Breast epithelium (tissue), 4 donors: ENCODE measurements around the gene LMAN1. TPM values are rescaled to one million over a fixed set of nuclear protein-coding genes. Genes with fewer than 3 reads are reported as not detected.

ENCODE experiments used
- DNase-seq, 2 donors: peaks; one replicate each; pipeline ENCODE4 v3.0.0-alpha.2; 2019; ENCODE audit warnings: low spot score in 2 of 2
- H3K27ac ChIP-seq, 2 donors: fragments of 200-600 bp; sonication (generic) in 1 of 2; one replicate each; pipeline ENCODE4 v1.5.1; 2016 to 2019; ENCODE audit warnings: mild to moderate bottlenecking in 1 of 2
- H3K27me3 ChIP-seq, 2 donors: fragments of 200-600 bp; sonication (generic) in 1 of 2; one replicate each; pipeline versions ENCODE4 v1.5.1 to v1.6.0; 2017 to 2019; ENCODE audit warnings: control low read depth in 1 of 2, mild to moderate bottlenecking in 1 of 2
- H3K36me3 ChIP-seq: fragments of 200-600 bp; one replicate; pipeline ENCODE4 v1.5.1; 2019
- H3K4me1 ChIP-seq, 2 donors: fragments of 200-600 bp; sonication (generic); one replicate each; pipeline ENCODE4 v1.5.1; 2016 to 2019; ENCODE audit warnings: control low read depth in 1 of 2
- H3K4me3 ChIP-seq, 3 donors: fragments of 200-600 bp; sonication (generic); 1 replicate in 2 of 3; 2 replicates in 1 of 3; pipeline ENCODE4 v1.5.1; 2016 to 2019; ENCODE audit warnings: mild to moderate bottlenecking in 3 of 3, moderate library complexity in 2 of 3
- H3K9me3 ChIP-seq, 2 donors: fragments of 200-600 bp; sonication (generic) in 1 of 2; one replicate each; pipeline ENCODE4 v1.5.1; 2016 to 2019; ENCODE audit warnings: control low read depth in 1 of 2
- POLR2A ChIP-seq: fragments of 450-650 bp; IDR thresholded peaks from one replicate; pipeline ENCODE4 v1.6.1; 2016; ENCODE audit warnings: antibody characterized with exemption, mild to moderate bottlenecking, moderate library complexity
- POLR2AphosphoS5 ChIP-seq, 3 donors: sonication (generic); formaldehyde crosslinking; IDR thresholded peaks; one replicate each; pipeline ENCODE4 v1.6.1; 2017; ENCODE audit warnings: antibody characterized with exemption in 3 of 3
- intact Hi-C: fragments of 100-400 bp; cut with DNase I; formaldehyde crosslinking; loops from one replicate; pipeline ENCODE4 v1.15.1; 2023; ENCODE audit warnings: low total_unique reads
- total RNA-seq, 3 donors: library from RNA; depleted of rRNA; stranded (reverse); fragments of >200 nt; gene quantifications; one replicate each; pipeline ENCODE4 v1.1.0, GENCODE V29; 2016
- TF ChIP-seq, protein P1 (sequence below), 3 donors: fragments of 450-650 bp; IDR thresholded peaks; one replicate each; pipeline ENCODE4 v1.5.1; 2016 to 2017; ENCODE audit warnings: antibody characterized with exemption in 3 of 3, mild to moderate bottlenecking in 3 of 3, moderate library complexity in 3 of 3

LMAN1 gene
- total RNA-seq, 3 donors from 2014 or later, result 86.9 to 110 (median 95.7) TPM

GRCh38 chr18:59340312-59340711 lies 18.8 kb downstream of the LMAN1 start:
- Histone ChIP-seq H3K9me3 (peaks cover 8 to 28% of the 10 kb centered on the region in 2 donors), H3K4me1 (no peaks in the 10 kb centered on the region), H3K27me3 (no peaks in the 10 kb centered on the region), H3K27ac (no peak overlapping the region), H3K36me3 (peaks cover 14% of the 10 kb centered on the region), H3K4me3 (no peak overlapping the region)
- TF ChIP-seq, protein P1, sequence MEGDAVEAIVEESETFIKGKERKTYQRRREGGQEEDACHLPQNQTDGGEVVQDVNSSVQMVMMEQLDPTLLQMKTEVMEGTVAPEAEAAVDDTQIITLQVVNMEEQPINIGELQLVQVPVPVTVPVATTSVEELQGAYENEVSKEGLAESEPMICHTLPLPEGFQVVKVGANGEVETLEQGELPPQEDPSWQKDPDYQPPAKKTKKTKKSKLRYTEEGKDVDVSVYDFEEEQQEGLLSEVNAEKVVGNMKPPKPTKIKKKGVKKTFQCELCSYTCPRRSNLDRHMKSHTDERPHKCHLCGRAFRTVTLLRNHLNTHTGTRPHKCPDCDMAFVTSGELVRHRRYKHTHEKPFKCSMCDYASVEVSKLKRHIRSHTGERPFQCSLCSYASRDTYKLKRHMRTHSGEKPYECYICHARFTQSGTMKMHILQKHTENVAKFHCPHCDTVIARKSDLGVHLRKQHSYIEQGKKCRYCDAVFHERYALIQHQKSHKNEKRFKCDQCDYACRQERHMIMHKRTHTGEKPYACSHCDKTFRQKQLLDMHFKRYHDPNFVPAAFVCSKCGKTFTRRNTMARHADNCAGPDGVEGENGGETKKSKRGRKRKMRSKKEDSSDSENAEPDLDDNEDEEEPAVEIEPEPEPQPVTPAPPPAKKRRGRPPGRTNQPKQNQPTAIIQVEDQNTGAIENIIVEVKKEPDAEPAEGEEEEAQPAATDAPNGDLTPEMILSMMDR (IDR thresholded peaks at IDR 0.05), result no peak
- TF ChIP-seq POLR2A, result no peak
- TF ChIP-seq POLR2AphosphoS5 (IDR thresholded peaks at IDR 0.05), result no peak
- intact Hi-C loops, result no loop called here
- DNase-seq, result no peak

DNA sequence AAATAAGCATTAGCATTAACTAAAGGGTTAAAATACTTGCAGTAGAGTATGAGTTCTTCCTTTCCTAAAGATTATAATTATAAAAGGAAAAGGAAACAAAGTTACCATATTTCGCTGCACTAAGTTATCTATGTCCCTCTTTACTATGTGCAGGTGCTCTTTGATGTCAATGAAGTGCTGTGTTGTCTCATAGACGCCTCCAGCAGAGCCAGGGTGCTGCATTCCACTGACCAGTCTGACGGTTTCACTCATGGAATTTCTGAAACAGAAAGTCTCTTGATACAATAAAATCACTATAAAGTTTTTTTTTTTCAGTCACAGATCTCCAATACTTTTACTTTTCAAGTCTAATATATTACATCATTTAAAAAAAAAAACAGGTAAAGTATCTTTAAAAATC lies 26.1 kb downstream of the LMAN1 start:
- peaks cover 6% of the 10 kb centered on the region for H3K36me3 ChIP-seq

GRCh38 chr18:59328683-59329082 lies 30.4 kb downstream of the LMAN1 start:
- no peak overlapping the region for H3K27ac ChIP-seq
- H3K36me3 ChIP-seq, result peaks cover 6% of the 10 kb centered on the region
- no peak for DNase-seq
- H3K4me1 ChIP-seq, result no peaks in the 10 kb centered on the region
- no peaks in the 10 kb centered on the region for H3K27me3 ChIP-seq
- intact Hi-C loops, result no loop called here
- no peak for TF ChIP-seq POLR2AphosphoS5 (IDR thresholded peaks at IDR 0.05)
- TF ChIP-seq, protein P1 (IDR thresholded peaks at IDR 0.05), result no peak
- TF ChIP-seq POLR2A, result no peak
- no peaks in the 10 kb centered on the region for H3K9me3 ChIP-seq
- no peak overlapping the region for H3K4me3 ChIP-seq

More for the DNA sequence above, 26.1 kb downstream of the LMAN1 start:
- Histone ChIP-seq H3K4me3 (no peak overlapping the region), H3K27ac (no peak overlapping the region), H3K9me3 (no peaks in the 10 kb centered on the region), H3K4me1 (no peaks in the 10 kb centered on the region), H3K27me3 (no peaks in the 10 kb centered on the region)
- TF ChIP-seq, protein P1 (IDR thresholded peaks at IDR 0.05), result no peak
- intact Hi-C loops, result no loop called here
- no peak for DNase-seq

GRCh38 chr18:59325965-59326364 lies 33.1 kb downstream of the LMAN1 start:
- no peak overlapping the region for H3K4me3 ChIP-seq
- intact Hi-C loops, result no loop called here
- DNase-seq, result no peak
- no peaks in the 10 kb centered on the region for H3K27me3 ChIP-seq
- peaks cover 6% of the 10 kb centered on the region for H3K36me3 ChIP-seq
- no peak overlapping the region for H3K27ac ChIP-seq
- TF ChIP-seq, protein P1 (IDR thresholded peaks at IDR 0.05), result no peak
- TF ChIP-seq POLR2AphosphoS5 (IDR thresholded peaks at IDR 0.05) (no peak), POLR2A (no peak)
- no peaks in the 10 kb centered on the region for H3K4me1 ChIP-seq
- no peaks in the 10 kb centered on the region for H3K9me3 ChIP-seq

DNA sequence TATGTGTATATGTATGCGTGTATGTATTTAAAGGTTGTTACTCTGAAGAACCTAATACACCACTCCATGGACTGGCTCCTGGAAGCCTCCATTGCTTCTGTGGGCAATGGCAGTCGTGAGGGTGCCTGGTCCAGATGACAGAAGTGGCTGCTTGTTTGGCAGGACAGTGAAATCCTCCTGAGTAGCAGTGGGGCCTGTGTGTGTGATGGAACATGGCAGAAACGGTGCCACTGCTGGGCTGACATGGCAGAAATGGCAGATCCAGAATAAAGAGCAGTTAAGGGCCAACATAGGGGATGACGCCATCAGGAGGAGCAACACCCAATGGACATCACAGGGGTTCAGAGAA lies 34.5 kb downstream of the LMAN1 start:
- no peaks in the 10 kb centered on the region for H3K4me1 ChIP-seq
- no peaks in the 10 kb centered on the region for H3K27me3 ChIP-seq
- H3K4me3 ChIP-seq, result no peak overlapping the region
- TF ChIP-seq POLR2AphosphoS5 (IDR thresholded peaks at IDR 0.05), result no peak
- TF ChIP-seq, protein P1 (IDR thresholded peaks at IDR 0.05), result no peak
- TF ChIP-seq POLR2A, result no peak
- no peaks in the 10 kb centered on the region for H3K9me3 ChIP-seq
- intact Hi-C loops, result no loop called here
- DNase-seq, result no peak
- peaks cover 6% of the 10 kb centered on the region for H3K36me3 ChIP-seq
- no peak overlapping the region for H3K27ac ChIP-seq
